AML-193 (cell line): Measurements from ENCODE around the gene PRKCG.

ENCODE experiments used
- DNase-seq, 2 experiments: peaks; one replicate each; lab custom pipeline; 2025; lab: John Stamatoyannopoulos, UW

PRKCG gene

DNA sequence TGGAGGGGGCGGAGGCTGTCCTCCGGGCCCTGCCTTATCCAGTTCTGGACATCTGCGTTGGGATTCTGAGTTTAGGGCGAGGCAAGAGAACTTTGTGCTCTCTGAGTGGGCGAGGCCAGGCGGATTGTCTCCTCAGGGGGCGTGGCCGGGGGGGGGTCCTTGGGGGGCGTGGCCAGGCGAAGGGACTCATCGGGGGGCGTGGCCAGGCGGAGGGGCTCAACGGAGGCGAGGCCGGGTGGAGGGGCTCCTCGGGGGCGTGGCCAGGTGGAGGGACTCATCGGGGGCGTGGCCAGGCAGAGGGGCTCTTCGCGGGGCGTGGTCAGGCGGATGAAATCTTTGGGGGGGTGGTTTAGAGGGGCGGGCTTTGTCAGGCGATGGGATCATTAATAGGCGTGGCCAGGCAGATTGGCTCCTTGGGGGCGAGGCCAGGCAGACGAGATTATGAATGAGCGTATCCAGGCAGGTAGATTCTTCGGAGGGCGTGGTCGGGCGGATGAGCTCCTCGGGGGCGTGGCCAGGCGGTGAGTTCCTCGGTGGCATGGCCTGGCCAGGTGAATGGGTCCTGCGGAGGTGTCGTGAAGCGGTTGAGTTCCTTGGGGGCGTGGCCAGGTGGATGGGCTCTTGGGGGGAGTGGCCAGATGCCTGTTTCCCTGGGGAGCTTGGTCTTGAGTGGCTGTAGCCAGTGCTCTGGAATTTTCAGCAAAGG is 16.8 kb downstream of the PRKCG start:
- no peak for DNase-seq

DNA sequence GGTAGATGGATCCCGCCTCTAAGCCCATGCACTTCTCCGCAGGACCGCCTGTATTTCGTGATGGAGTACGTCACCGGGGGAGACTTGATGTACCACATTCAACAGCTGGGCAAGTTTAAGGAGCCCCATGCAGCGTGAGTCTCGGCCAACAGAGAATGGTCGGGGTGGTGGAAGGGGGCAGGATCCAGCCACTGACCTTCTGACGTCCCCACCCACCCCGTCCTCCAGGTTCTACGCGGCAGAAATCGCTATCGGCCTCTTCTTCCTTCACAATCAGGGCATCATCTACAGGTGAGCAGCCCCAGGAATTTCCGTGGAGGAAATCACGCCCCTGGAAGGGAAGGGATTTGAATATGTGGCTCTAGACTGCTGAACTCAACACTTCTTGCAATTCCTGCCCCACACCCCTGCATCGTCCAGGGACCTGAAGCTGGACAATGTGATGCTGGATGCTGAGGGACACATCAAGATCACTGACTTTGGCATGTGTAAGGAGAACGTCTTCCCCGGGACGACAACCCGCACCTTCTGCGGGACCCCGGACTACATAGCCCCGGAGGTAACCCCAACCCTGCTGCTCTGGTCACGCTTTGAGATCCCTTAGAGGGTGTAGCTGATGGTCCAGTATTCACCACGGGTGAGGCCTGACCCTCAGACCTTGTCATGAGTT is 18.3 kb downstream of the PRKCG start:
- DNase-seq, result no peak

DNA sequence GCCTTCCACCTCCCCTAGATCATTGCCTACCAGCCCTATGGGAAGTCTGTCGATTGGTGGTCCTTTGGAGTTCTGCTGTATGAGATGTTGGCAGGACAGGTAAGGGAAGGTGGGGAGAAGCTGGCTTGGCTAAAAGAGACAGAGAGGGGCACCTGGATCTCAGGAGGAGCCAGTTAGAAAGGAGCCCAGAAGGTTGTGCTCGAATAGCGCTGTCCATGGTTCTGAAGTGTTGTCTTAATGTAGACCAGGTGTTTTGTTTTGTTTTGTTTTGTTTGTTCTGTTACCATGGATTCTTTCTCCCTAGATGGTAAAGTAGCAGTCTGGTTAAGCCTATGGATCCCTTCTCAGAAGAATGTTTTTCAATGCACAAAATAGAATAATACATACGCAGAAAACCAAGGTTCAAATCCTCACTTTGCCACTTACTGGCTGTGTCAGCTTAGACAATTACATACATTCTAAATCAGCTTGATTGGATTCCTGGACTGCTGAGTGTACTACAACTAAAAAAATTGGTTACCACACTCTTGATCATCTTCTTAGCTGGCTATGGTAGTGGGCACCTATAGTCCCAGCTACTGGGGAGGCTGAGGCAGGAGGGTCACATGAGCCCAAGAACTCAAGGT is 21.2 kb downstream of the PRKCG start:
- DNase-seq, result peak in 1 of 2 experiments; percentile 19

DNA sequence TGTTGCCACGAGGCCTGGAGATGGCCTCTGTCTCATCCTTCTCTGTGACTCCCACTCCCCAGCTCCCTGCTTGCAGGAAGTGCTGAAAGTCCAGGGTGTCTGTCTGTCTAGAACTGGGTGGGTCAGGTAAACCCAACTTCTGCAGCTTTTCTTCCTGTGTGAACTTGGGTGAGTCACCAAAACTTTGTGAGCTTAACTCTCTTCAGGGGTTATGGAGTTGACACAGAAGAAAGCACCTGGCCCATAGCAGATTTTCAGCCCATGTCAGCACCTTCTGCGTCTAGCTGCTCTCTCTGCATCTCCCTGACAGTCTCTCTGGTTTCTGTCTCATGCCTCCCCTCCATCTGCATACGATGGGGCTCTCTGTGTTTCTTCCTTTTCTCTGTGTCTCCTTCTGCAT is 22.9 kb downstream of the PRKCG start:
- DNase-seq, result no peak

DNA sequence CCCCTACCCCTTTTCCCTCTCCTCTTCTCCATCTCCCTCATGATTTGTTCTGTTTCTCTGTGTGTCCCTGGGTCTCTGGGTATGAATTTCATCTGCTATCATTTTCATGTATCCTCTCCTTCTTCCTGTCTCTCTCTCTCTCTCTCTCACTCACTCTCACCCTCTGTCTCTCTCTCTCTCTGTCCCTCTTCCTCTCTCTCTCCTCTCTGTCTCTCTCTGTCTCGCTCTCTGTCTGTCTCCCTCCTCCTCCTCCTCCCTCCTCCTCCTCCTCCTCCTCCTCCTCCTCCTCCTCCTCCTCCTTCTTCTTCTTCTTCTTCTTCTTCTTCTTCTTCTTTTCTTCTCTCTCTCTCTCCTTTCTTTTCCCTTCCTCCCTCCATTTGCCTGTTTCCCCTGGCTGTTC is 23.8 kb downstream of the PRKCG start:
- no peak for DNase-seq

DNA sequence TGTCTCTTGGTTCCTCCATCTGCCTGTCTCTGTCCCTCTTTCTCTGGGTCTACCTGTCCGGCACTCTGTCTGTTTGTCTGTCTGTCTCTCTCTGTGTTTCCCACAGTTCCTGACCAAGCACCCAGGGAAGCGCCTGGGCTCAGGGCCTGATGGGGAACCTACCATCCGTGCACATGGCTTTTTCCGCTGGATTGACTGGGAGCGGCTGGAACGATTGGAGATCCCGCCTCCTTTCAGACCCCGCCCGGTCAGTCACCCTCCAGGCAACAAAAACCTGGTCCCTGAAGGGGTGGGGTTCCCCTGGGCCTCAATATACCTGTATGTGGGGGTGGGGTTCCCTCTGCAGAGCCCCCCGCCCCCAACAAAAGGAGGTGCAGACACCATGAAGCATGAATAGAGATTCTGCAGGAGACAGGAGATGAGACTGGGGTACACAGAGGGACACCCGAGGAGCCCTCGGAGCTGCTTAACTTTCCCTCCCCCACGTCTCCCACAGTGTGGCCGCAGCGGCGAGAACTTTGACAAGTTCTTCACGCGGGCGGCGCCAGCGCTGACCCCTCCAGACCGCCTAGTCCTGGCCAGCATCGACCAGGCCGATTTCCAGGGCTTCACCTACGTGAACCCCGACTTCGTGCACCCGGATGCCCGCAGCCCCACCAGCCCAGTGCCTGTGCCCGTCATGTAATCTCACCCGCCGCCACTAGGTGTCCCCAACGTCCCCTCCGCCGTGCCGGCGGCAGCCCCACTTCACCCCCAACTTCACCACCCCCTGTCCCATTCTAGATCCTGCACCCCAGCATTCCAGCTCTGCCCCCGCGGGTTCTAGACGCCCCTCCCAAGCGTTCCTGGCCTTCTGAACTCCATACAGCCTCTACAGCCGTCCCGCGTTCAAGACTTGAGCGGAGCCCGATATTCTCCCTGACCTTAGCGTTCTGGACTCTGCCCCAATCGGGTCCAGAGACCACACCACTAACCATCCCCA is 24.5 kb downstream of the PRKCG start:
- DNase-seq, result peak in 1 of 2 experiments; percentile 7

DNA sequence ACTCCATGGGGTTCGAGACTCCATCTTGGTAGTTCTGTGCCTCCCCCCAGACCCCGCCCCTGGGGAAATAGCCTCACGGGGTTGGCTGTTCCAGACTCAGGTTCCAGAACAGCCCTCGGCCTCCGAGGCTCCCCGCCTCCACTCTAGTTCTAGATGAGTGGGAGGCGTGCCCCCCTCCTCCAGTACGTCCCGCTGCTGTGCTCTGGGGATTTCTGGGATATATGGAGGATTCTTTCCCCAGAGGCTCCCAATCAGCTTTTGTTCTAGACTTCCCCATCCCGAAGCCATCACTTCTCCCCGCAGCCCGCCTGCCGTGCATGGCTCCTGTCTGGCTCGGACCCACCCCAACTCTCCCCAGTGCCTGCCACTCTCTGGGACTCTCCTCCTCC is 25.2 kb downstream of the PRKCG start:
- DNase-seq, result no peak

DNA sequence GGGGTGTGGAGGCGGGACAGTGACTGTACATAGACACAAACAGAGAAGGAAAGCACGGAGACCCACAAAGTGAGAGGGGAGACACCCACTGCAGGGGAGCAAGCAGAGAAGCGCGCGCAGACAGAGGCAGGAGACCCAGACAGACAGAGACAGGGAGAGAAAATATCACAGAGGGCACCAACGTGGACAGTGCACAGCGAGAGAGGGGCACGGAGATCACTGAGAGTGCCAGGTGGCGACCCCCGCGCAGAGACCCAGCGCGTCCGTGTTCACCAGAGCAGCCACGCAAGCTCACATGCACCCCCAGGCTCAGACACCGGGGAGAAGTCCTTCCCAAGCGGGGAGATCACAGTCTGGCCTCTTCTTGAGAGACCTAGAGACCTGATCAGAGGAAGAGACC is 25.7 kb downstream of the PRKCG start:
- no peak for DNase-seq

DNA sequence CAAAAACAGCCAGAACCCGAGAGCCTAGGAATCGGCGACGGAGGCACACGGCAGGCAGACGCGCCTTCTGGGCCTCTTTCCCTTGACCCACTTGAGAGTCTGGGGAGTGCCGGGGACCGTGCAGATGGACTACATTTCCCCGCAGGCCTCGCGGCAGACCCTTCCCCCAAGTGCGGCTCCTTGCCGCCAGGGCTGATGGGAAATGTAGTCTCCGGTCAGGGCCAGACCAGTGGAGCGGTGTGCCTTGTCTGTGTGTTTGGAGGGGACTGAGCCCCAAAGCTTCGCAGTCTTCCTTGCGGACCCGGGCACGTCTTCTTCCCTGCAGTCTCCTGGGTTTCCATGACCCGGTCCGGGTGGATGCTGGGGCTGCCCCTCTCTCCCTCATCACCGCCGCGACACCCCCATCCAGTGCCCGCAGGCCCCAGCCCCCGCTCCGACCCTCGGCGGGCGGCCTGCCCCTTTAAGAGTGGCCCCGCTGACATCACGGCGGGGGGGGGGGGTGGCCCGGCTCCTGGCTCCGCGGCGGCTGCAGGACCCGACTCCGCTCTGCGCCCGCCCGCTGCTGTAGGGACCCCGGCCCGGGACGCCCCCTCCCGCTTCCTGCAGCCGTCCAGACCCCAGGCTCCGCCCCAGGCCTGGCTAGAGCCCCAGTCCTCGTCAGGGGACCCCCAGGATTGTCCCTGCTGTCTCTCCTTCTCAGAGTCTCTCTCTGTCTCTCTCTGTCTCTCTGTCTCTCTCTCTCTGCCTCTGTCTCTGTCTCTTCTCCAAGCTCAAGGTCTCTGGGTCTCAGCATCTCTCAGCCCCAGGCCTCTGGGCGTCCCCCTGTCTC is 26.3 kb downstream of the PRKCG start:
- no peak for DNase-seq

DNA sequence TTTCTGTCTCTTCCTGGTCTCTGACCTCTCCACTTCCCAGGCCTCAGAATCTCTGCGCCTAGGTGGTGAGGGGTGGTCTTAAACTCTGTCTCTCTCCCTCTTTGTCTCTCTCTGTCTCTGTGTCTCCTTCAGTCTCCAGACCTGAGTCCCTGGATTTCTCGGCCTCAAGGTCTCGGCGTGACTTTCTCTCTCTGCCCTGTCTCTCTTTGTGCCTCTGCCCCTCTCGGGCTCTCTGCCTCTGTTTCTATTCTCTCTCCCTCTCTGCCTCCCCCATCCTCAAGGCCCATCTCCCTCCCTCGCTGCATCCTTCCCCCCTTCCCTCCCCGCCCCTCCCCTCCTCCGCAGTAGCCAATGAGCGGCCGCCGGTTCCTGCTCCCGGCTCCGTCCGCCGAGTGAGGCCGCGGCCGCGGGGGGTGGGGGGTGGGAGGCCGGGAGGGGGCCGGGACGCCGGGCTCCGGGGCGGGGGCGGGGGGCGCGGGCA is 27.0 kb downstream of the PRKCG start, which contains the start of gene CACNG7:
TSS of gene CACNG7 (plus strand) at position 344 of the 481 bp plus-strand sequence. CDS start 3,554 bp downstream, outside the sequence.
- no peak for DNase-seq

DNA sequence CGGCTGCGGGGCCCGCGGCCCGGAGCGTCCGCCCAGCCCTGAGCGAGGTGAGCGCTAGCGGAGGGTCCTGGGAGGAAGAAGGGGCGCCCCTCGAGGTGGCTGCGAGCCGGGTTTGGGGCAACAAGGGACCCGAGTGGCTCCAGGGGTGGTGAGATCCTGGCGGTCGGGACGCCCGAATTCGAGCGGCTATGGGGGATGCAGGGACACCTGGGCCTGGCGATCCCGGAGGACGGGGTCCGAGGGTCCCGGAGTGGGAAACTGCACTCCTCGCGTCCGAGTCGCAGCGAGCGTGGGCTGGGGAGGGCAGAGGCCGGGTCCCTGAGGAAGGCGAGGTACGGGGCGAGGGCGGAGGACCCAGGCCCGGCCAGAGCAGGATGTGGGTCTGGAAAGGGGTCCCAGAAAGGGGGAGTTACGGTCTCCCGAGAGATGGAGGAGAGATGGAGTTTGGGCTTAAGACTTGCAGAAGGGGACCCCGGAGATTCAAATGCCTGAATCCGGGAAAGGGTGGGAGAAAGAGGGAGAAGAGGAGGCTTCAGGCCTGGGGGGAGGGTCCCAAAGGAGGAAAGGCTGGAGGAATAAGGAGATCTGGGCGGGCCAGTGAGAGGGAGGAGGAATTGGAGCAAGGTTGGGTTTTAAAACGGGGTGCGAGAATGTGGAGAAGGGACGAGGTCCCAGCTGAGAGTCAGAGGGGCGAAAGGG is 27.6 kb downstream of the PRKCG start:
- DNase-seq, result no peak

DNA sequence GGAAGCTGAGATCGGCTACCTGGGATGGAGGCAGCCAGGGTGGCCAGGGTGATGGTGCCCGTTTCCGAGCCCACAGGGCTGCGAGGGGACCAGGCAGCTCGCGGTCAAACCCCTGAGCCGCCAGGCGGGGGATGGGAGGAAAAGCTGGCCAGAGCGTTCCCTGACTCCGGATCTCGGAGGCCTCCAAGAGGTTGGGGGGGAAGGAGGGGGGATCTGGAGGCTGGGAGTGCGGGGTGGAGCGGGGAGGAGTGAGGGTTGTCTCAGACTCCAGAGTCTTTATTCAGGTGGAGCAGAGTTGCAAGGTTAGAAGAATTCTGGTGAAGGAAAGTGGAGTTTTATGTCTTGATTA is 28.1 kb downstream of the PRKCG start:
- DNase-seq, result no peak

DNA sequence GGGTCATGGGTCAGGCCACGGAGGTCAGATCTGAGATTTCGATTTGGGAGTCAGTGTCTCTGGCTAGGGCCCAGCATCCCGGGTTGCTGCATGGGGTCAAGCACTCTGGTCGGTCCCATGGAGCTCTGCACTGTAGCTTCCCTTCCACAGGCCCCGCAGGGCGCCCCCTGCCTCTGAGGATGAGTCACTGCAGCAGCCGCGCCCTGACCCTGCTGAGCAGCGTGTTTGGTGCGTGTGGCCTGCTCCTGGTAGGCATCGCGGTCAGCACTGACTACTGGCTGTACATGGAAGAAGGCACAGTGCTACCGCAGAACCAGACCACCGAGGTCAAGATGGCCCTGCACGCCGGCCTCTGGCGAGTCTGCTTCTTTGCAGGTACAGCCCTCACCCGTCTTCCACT is 30.7 kb downstream of the PRKCG start:
- DNase-seq, result no peak

DNA sequence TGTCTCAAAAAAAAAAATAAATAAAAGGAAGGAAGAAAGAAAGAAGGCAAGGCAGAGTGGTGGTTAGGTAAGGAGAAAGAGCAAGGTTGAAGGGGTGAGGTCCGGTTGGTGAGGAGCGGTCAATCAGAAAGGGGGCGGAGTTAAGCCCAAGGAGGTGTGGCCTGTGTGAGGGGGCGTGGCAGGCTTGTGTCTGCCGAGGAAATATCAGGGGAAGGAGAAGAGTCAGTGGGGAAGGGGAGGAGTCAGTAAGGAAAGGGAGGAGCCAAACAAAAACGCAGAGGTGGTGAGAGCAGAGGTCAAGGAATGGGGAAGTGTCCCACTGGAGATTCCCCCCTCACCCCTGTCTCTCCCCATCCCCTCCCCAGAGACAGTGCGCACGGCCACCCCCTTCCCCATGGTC is 33.0 kb downstream of the PRKCG start:
- DNase-seq, result no peak

DNA sequence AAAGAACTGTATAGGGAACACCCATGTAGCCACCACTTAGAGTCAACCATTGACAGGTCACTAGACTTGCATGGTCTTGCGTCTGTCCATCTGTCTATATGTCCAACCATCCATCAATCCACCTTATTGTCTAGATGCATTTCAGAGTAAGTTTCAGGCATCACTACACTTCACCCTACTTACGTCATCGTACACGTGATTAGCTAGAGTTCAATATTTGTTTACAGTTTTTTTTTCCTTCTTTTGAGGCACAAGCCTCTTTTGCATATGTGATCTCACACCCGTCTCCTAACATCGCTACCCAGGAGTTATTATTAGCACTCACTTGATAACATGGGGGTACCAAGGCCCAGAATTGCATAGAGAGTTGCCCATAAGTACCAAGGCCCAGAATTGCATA is 34.0 kb downstream of the PRKCG start:
- DNase-seq, result no peak

DNA sequence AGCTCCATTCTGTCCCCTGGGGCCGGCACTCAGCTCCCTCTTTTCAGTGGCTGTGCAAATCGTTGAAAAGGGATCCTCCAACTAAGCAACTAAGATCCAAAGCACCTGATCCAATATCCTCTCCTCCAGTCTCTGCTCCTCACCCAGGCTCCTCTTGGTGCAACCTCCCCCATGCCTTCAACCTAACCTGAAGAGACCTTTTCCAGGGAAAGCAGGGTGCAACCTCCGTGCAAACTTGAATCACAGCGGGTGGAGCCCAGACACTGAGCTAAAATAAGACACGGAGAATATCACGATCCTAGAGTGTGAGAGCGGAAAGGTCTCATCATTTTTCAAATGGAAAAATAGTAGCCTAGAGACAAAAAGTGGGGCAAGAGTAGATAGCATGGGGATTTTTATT is 35.4 kb downstream of the PRKCG start:
- no peak for DNase-seq

DNA sequence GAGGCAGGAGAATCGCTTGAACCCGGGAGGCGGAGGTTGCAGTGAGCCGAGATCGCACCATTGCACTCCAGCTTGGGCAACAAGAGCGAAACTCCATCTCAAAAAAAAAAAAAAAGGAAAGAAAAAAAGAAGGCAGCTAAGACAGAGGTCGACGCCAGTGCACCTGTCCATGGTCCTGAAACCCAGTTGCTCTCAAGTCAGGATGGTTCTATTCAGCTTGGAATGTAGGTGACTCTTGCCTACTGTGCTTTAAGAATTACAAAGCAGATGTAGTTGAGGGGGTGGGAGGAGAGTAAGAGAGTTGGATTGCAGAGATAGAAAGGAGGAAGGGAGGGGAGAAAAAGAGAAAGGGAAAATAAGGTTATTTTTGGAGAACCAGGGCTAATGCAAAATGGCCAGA is 45.7 kb downstream of the PRKCG start:
- DNase-seq, result peak in 1 of 2 experiments; percentile 24

DNA sequence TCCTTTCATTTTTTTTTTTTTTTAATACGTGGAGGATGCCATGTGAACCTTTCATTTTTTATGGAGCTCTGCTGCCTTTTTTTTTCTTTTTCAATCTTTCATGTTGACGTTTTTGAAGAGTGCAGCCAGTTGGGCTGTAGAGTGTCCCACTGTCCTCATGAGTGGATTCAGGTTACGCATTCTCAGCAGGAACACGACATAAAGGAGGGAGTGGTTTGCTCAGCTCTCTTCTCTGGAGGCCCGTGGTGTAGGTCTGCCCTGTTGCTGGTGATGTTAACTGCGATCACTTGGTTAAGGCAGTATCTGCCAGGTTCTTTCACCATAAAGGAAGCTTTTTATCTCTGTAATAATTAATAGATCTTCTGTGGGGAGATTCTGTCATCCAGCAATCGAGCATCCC is 54.0 kb downstream of the PRKCG start:
- no peak for DNase-seq

DNA sequence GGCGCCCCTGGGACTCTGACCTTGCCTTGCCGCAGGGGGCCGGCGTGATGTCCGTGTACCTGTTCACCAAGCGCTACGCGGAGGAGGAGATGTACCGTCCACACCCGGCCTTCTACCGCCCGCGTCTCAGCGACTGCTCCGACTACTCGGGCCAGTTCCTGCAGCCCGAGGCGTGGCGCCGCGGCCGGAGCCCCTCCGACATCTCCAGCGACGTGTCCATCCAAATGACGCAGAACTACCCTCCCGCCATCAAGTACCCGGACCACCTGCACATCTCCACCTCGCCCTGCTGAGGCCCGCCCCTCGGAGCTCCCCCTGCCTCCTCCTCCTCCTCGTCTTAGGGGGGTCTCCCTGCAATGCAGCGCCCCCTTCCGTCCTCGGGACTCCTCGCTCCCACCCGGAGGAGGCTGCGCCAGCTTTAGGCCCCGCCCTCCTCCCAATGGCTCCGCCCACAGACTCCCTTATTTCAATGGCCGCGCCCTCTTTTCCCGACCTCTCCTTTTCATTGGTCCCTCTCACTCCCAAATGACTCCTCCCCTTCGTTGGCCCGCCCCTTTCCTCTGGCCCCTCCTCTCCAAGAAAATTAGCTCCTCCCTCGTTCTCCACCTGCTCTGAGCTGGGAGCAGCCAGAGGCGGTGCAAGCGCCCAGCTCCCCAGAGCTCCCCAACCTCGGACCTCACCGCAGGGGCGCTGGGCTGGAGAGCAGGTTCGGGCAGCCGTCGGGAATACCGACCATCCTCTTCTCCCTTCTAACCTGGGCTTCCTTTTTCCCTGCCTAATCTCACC is 60.2 kb downstream of the PRKCG start:
- DNase-seq, result no peak

DNA sequence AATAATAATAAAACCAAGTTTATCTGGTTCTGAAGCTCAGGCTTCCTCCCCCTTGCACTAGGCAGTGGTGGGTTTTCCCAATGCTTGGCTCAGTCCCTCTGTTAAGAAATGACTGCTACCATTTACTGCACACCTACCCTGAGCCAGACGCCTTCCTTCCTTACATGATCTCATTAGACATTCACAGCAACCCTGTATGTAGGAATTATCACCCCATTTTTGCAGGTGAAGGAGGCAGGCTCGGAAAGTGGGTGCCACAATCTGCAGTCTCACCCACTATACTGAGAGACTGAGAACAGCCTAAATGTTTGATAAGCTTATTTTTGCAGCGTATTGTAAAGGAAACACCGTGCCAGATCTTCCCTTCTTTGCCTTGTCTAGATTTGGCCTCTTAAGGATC is 62.4 kb downstream of the PRKCG start:
- no peak for DNase-seq
